Keratinocyte (primary cell): Measurements from ENCODE around the gene WFS1. TPM values are rescaled to one million over a fixed set of nuclear protein-coding genes. Genes with fewer than 3 reads are reported as not detected.

Experiments used
- DNase-seq: peaks from one replicate; pipeline ENCODE4 v3.0.0-alpha.2; 2011; ENCODE audit warnings: low read depth, missing footprints, low spot score
- FAIRE-seq: peaks from 2 replicates; lab custom pipeline; 2011; peaks lifted over from hg19 to GRCh38; lab: Jason Lieb, UNC
- H2AFZ ChIP-seq: 2 replicates; pipeline ENCODE4 v1.6.0; 2012; ENCODE audit warnings: low read length, control low read depth, inconsistent platforms; ENCODE audit not compliant: control insufficient read depth
- H3K27ac ChIP-seq: 2 replicates; pipeline ENCODE4 v1.5.1; 2011; ENCODE audit warnings: low read length; ENCODE audit not compliant: control insufficient read depth, insufficient read depth
- H3K27me3 ChIP-seq: 3 replicates; pipeline ENCODE4 v1.6.0; 2011; ENCODE audit warnings: low read length; ENCODE audit not compliant: control insufficient read depth, insufficient read depth; ENCODE audit errors: extremely low read depth
- H3K36me3 ChIP-seq, 2 experiments: 2 replicates in 1 of 2; 3 replicates in 1 of 2; pipeline ENCODE4 v1.5.1; 2011; ENCODE audit warnings: low read length in 2 of 2, mild to moderate bottlenecking in 1 of 2; ENCODE audit not compliant: control insufficient read depth in 2 of 2, insufficient read depth in 2 of 2; ENCODE audit errors: extremely low read depth in 1 of 2
- H3K4me1 ChIP-seq: 3 replicates; pipeline ENCODE4 v1.5.1; 2011; ENCODE audit warnings: low read length; ENCODE audit not compliant: control insufficient read depth, insufficient read depth; ENCODE audit errors: extremely low read depth
- H3K4me2 ChIP-seq: 3 replicates; pipeline ENCODE4 v1.6.0; 2011; ENCODE audit warnings: low read depth, low read length; ENCODE audit not compliant: control insufficient read depth, insufficient read depth; ENCODE audit errors: extremely low read depth
- H3K4me3 ChIP-seq, 3 experiments: fragments of 200-600 bp in 1 of 3; sonication (generic) in 1 of 3; 2 replicates in 2 of 3; 3 replicates in 1 of 3; pipeline ENCODE4 v1.5.1; 2011 to 2016; ENCODE audit warnings: low read length in 3 of 3, mild to moderate bottlenecking in 3 of 3, control low read depth in 2 of 3, inconsistent platforms in 1 of 3, low read depth in 1 of 3, mixed read lengths in 1 of 3, mixed run types in 1 of 3, moderate library complexity in 1 of 3; ENCODE audit not compliant: control insufficient read depth in 2 of 3, insufficient read depth in 2 of 3; ENCODE audit errors: extremely low read depth in 1 of 3
- H3K79me2 ChIP-seq: 2 replicates; pipeline ENCODE4 v1.6.0; 2012; ENCODE audit warnings: low read length; ENCODE audit not compliant: control insufficient read depth, insufficient read depth
- H3K9ac ChIP-seq: 3 replicates; pipeline ENCODE4 v1.6.0; 2011; ENCODE audit warnings: low read length; ENCODE audit not compliant: control insufficient read depth, insufficient read depth; ENCODE audit errors: extremely low read depth
- H3K9me1 ChIP-seq: 3 replicates; pipeline ENCODE4 v1.6.0; 2011; ENCODE audit warnings: low read length; ENCODE audit not compliant: control insufficient read depth, insufficient read depth; ENCODE audit errors: extremely low read depth
- H3K9me3 ChIP-seq: 2 replicates; pipeline ENCODE4 v1.5.1; 2012; ENCODE audit warnings: low read depth, low read length; ENCODE audit not compliant: control insufficient read depth
- H4K20me1 ChIP-seq: 3 replicates; pipeline ENCODE4 v1.6.0; 2011; ENCODE audit warnings: low read length; ENCODE audit not compliant: control insufficient read depth, insufficient read depth; ENCODE audit errors: extremely low read depth
- EZH2 ChIP-seq: IDR thresholded peaks from one replicate; pipeline ENCODE4 v1.6.1; 2012; ENCODE audit warnings: inconsistent platforms, mild to moderate bottlenecking, low read length, moderate library complexity
- dilution Hi-C: fragments of 300-500 bp; cut with MboI; formaldehyde crosslinking; loops from one replicate; pipeline ENCODE4 v1.7.0; 2020; ENCODE audit warnings: low sequenced_read_pairs; ENCODE audit not compliant: extremely low pct_ligation_motif_present
- polyA plus RNA-seq, 5 experiments: library from polyadenylated mRNA; depleted of rRNA in 3 of 5; stranded (reverse) in 3 of 5; stranded (forward) in 1 of 5; unstranded in 1 of 5; fragments of >200 nt; gene quantifications; 1 replicate in 1 of 5; 2 replicates in 3 of 5; 3 replicates in 1 of 5; pipeline versions ENCODE4 v1.2.1 to v1.2.3, GENCODE V29; 2011 to 2012; ENCODE audit warnings: missing spikeins in 2 of 5, low read depth in 1 of 5, low replicate concordance in 1 of 5
- TF ChIP-seq, protein P1 (sequence below), 3 experiments: IDR thresholded peaks in 1 of 3; conservative IDR thresholded peaks in 1 of 3; optimal IDR thresholded peaks in 1 of 3; 2 replicates in 2 of 3; 3 replicates in 1 of 3; pipeline versions ENCODE3 to v1.5.1; 2011; ENCODE audit warnings: low read length in 3 of 3, mild to moderate bottlenecking in 3 of 3, moderate library complexity in 2 of 3, control low read depth in 1 of 3, inconsistent platforms in 1 of 3; ENCODE audit not compliant: insufficient read depth in 2 of 3; ENCODE audit errors: extremely low read depth in 1 of 3

The WFS1 gene
- polyA plus RNA-seq, 1 donor (not counting 4 experiments of a cell fraction or from before 2014, with no cell fraction given): 7.0 TPM

DNA sequence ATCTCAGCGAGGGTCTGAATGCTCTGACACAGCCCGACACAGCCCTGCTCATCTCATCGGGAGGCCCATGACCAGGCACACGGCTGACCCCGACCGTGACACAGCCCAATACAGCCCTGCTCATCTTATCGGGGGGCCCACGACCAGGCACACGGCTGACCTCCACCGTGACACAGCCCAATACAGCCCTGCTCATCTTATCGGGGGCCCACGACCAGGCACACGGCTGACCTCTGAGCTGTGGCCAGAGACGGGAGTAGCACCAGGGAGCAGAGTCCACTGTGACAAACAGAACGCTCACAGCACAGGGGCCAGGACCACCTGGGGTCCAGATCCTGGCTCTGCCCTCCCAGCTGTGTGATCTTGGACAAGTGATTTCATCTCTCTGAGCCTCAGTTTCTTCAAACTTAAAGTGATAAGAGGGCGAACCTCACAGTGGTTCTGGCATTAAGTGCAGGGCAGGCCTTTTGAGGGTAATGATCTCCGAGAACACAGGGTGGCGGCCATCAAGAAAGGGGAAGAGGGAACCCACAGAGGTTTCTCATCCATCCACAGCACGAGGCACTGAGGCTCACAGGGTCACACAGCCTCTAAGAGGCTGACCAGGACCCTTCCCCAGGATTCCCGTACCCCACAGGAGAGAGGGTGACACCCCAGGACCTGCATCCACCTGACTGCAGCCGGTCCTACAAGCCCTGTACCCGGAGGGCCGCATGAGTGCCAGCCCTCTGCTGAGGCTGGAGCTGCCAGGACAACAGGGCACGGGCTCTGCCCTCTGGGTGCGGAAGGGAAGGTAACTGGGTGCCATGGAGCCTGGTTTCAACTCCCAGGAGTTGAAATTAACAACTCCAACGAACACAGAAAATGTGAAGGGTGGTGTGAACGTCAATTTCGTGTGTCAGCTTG lies 60.1 kb downstream of the WFS1 start:
- H3K9me3 ChIP-seq: no peaks in the 10 kb centered on the region
- dilution Hi-C loops: no loop called here
- H2AFZ ChIP-seq: no peak overlapping the region
- H3K4me1 ChIP-seq: peaks cover 12% of the 10 kb centered on the region
- no peak overlapping the region for H3K27ac ChIP-seq
- H3K4me2 ChIP-seq: no peak overlapping the region
- H4K20me1 ChIP-seq: no peaks in the 10 kb centered on the region
- FAIRE-seq: no peak
- no peak overlapping the region for H3K9ac ChIP-seq
- no peak overlapping the region for H3K4me3 ChIP-seq
- H3K27me3 ChIP-seq: no peaks in the 10 kb centered on the region
- no peaks in the 10 kb centered on the region for H3K79me2 ChIP-seq
- peaks cover 0 to 4% of the 10 kb centered on the region in 2 experiments for H3K36me3 ChIP-seq
- H3K9me1 ChIP-seq: no peaks in the 10 kb centered on the region
- TF ChIP-seq, protein P1, sequence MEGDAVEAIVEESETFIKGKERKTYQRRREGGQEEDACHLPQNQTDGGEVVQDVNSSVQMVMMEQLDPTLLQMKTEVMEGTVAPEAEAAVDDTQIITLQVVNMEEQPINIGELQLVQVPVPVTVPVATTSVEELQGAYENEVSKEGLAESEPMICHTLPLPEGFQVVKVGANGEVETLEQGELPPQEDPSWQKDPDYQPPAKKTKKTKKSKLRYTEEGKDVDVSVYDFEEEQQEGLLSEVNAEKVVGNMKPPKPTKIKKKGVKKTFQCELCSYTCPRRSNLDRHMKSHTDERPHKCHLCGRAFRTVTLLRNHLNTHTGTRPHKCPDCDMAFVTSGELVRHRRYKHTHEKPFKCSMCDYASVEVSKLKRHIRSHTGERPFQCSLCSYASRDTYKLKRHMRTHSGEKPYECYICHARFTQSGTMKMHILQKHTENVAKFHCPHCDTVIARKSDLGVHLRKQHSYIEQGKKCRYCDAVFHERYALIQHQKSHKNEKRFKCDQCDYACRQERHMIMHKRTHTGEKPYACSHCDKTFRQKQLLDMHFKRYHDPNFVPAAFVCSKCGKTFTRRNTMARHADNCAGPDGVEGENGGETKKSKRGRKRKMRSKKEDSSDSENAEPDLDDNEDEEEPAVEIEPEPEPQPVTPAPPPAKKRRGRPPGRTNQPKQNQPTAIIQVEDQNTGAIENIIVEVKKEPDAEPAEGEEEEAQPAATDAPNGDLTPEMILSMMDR (optimal IDR thresholded peaks at IDR 0.05 in 1 of 3, IDR thresholded peaks at IDR 0.05 in 1 of 3, conservative IDR thresholded peaks at IDR 0.05 in 1 of 3; ENCODE audit: extremely low read depth in 1 of 3, insufficient read depth in 2 of 3, low read length in 3 of 3): no peak
- TF ChIP-seq EZH2: no peak
- no peak for DNase-seq

DNA sequence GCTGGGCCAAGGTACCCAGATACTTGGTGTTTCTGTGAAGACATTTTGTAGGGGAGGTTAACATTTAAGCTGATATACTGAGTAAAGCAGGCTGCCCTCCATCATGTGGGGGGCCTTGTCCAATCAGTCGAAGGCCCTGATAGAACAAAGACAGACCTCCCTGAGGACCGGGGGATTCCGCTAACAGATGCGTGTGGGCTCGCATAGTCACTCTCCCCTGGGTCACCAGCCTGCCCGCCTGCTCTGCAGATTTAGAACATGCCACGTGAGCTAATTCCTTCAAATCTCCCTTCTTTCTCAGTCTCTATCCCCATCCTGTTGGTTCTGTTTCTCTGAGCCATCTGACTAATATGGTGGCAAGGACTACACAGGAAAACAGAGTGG lies 60.7 kb downstream of the WFS1 start:
- DNase-seq (no peak), FAIRE-seq (no peak)
- TF ChIP-seq, protein P1 (optimal IDR thresholded peaks at IDR 0.05 in 1 of 3, IDR thresholded peaks at IDR 0.05 in 1 of 3, conservative IDR thresholded peaks at IDR 0.05 in 1 of 3; ENCODE audit: extremely low read depth in 1 of 3, insufficient read depth in 2 of 3, low read length in 3 of 3): no peak
- no peak for TF ChIP-seq EZH2
- Histone ChIP-seq H3K4me1 (peaks cover 5% of the 10 kb centered on the region), H3K9me1 (no peaks in the 10 kb centered on the region), H3K27me3 (no peaks in the 10 kb centered on the region), H3K27ac (no peak overlapping the region), H2AFZ (no peak overlapping the region), H3K4me2 (no peak overlapping the region), H3K9me3 (no peaks in the 10 kb centered on the region), H4K20me1 (no peaks in the 10 kb centered on the region), H3K79me2 (no peaks in the 10 kb centered on the region), H3K36me3 (peaks cover 0 to 4% of the 10 kb centered on the region in 2 experiments), H3K9ac (no peak overlapping the region), H3K4me3 (no peak overlapping the region)
- dilution Hi-C loops: no loop called here
